ENCODE data around the gene SPACA6.

The SPACA6 gene

DNA sequence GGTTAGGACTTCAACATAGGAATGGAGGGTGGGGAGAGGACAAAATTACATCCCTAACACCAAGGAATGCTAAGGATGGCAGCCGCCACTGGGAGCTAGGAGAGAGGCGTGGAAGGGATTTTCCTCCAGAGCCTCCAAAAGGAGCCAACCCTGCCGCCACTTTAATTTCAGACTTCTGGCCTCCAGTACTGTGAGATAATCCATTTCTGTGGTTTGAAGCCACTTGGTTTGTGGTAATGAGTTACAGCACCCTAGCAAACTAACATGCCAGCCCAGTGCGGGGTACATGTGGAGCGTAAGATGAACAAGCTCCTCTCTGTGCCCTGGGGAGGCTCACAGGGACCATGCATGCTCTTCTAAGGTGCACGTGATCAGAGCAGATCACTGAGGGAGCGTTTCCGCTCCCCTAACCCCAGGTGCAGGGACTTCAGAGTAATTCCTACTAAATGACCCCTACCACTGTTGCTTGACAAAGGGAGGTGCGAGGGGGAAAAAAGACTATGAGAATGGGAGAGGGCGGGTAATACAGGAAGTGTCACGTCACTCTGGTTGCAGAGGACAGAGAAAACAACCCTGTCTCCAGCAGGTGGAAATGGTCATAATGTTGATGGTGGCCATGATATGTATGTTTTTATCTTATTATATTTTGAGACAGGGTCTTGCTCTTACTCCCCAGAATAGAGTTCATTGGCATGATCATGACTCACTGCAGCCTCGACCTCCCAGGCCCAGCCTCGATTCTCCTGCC, 46.5 kb downstream of the SPACA6 start:
- DNase-seq: no peak

- DNase-seq: no peak
Observed at GRCh38 chr19:51740356-51740755, 47.2 kb downstream of the SPACA6 start.

DNA sequence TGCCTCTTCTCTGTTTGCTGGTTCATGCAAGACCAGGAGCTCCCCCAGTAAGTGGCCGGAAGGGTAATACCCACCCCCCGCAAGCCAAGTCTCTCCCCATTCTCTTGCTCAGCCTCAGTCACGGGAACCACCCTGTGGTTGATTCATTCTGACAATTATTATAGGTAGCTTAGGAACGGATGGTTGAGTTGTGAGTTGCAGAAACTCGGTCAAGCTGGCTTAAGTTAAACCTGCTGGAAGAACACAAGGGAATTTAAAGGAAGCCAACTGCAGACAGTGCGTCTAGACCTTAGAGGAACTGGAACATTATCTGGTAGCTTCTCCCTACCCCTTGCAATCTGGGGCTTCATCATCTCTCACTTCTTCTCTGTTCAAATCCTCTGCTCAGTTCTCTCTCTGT, 49.7 kb downstream of the SPACA6 start:
- DNase-seq: no peak

DNA sequence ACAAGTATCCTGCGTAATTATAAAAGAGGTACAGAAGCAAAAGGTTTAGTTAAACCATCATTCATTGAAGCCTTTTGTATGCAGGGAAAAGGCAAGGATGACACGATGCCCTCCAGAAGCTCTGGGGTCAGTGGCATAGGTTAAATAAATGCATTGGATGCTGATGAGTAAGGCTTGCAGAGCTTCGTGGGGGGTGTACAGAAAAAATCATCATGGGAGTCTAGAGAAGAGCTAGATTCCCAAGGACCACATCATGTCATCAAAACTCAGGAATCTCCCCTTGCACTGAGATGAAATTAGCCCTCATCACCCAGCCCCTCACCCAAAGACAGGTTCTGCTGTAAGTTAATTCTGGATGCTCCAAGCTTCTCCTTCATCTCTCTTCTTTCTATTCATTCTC, 50.3 kb downstream of the SPACA6 start:
- no peak for DNase-seq

DNA sequence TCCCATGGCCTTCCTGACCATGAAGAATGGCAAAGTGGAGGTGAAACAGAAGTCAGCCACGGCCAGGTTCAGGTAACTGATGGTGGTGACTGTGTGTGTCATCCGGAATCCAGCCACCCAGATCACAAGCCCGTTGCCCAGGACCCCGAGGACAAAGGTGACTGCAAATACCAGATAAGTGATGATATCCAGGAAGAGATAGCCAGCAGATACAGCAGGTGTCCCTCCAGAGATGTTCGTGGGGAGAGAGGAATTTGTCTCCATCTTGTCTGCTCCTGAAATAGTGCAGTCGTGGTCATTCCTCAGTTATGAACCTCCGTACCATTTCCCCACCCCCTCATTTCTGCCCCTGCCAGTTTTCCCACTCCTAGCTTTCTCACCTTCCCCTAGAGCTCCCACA, 53.6 kb downstream of the SPACA6 start:
- DNase-seq: no peak

- no peak for DNase-seq
Observed at GRCh38 chr19:51749979-51750378, 56.8 kb downstream of the SPACA6 start.

DNA sequence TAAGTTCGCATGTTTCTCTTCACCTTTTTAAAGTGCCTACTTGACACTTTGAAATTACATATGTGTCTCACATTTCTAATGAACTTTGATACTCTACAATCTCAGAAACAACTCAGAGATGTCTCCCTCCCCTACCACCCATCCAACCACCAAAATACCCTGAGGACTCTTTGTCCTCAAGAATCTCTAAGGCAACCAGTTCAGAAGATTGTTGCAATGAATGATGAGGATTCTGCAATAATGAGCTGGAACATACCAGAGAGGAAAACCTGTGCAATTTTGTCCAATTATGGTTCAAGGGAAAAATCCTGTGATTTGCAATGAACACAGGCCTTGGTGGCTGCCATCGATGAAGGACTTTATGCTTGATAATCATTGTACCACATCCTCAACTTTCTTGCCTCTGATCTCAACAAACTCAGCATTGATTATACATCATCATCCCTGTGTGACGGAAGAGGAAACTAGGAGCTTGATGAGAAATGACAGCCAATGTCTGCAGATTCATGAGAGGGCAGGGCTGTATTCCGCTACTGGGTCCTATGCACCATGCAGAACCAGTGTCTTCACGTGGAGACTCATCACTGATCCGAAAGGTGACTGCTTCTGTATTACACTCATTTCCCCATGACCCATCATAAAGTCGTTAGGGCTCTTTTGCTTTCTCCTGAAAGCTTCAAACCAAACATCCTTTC, 57.4 kb downstream of the SPACA6 start:
- DNase-seq: no peak

GRCh38 chr19:51751655-51752054, 58.5 kb downstream of the SPACA6 start, which contains the start of gene FPR1:
Gene FPR1, minus strand, starts transcription at chr19:51751878. Its CDS starts 4,884 bp downstream, at chr19:51746994.
- no peak for DNase-seq

DNA sequence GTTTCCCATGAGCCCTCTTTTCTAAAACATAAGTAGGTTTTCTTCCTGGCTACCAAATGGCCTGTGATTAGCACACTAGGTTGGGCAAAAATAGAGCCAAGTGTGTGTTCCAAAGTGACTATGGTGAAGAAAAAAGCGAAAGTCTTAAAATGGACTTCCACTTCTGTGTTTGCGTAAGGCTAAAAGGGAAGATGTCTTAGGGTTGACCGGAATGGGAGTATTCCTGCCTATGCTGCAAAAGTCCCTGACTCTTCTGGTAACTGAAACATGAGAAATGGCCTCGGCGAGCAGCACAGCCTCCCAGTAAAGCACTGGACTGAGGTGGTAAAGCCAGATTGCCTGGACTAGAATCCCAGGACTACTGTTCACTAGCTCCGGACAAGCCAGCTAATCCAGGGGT, 61.0 kb downstream of the SPACA6 start:
- DNase-seq: no peak

GRCh38 chr19:51754770-51755169, 61.6 kb downstream of the SPACA6 start:
- no peak for DNase-seq

All from NCI-H1417 treated with DMSO at 0.1 percent for 48 hours (cell line).